ENCODE measurements around the gene HNRNPUL2.

DNA sequence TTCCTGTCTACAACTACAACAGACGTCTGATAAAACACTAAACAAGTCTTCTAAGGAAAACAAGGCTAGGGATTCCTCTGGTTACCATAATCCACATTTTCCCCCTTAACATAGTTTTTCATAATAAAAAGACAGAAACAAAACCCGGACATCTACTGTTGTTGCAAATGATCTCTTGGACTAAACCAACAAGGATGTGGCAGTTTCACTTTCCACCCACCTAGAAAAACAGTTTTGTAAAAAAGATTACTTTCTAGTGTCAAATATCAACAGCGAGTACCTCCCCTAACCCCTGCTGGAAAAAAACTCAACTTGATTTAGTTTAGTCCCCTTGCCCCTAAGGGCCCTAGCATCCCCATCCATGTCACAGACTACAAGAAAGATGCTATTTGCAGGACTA, 14.4 kb downstream of the HNRNPUL2 start:
- no peak for TF ChIP-seq POLR2A (IDR thresholded peaks at IDR 0.05; ENCODE audit: low read depth, low read length)
- TF ChIP-seq, protein P1, sequence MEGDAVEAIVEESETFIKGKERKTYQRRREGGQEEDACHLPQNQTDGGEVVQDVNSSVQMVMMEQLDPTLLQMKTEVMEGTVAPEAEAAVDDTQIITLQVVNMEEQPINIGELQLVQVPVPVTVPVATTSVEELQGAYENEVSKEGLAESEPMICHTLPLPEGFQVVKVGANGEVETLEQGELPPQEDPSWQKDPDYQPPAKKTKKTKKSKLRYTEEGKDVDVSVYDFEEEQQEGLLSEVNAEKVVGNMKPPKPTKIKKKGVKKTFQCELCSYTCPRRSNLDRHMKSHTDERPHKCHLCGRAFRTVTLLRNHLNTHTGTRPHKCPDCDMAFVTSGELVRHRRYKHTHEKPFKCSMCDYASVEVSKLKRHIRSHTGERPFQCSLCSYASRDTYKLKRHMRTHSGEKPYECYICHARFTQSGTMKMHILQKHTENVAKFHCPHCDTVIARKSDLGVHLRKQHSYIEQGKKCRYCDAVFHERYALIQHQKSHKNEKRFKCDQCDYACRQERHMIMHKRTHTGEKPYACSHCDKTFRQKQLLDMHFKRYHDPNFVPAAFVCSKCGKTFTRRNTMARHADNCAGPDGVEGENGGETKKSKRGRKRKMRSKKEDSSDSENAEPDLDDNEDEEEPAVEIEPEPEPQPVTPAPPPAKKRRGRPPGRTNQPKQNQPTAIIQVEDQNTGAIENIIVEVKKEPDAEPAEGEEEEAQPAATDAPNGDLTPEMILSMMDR (conservative IDR thresholded peaks at IDR 0.05; ENCODE audit: low read depth, low read length): no peak
- no peak for TF ChIP-seq RFX5 (IDR thresholded peaks at IDR 0.05; ENCODE audit: low read depth, low read length)
- no peak for TF ChIP-seq BHLHE40 (IDR thresholded peaks at IDR 0.05; ENCODE audit: low read depth, low read length)
- TF ChIP-seq, protein P2, sequence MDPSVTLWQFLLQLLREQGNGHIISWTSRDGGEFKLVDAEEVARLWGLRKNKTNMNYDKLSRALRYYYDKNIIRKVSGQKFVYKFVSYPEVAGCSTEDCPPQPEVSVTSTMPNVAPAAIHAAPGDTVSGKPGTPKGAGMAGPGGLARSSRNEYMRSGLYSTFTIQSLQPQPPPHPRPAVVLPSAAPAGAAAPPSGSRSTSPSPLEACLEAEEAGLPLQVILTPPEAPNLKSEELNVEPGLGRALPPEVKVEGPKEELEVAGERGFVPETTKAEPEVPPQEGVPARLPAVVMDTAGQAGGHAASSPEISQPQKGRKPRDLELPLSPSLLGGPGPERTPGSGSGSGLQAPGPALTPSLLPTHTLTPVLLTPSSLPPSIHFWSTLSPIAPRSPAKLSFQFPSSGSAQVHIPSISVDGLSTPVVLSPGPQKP (IDR thresholded peaks at IDR 0.05; ENCODE audit: borderline replicate concordance, low read depth, low read length): no peak
- TF ChIP-seq NFE2L2 (IDR thresholded peaks at IDR 0.05; ENCODE audit: low read depth, low read length): no peak
- no peak for TF ChIP-seq FOS (IDR thresholded peaks at IDR 0.05; ENCODE audit: low read depth, low read length)
- no peak for TF ChIP-seq RAD21 (IDR thresholded peaks at IDR 0.05; ENCODE audit: low read length)
- TF ChIP-seq MXI1 (IDR thresholded peaks at IDR 0.05; ENCODE audit: borderline replicate concordance, low read depth, low read length): no peak
- TF ChIP-seq SMC3 (IDR thresholded peaks at IDR 0.05; ENCODE audit: low read depth, low read length): no peak
- no peak for TF ChIP-seq CEBPB (IDR thresholded peaks at IDR 0.05; ENCODE audit: low read depth, low read length)
- TF ChIP-seq RCOR1 (IDR thresholded peaks at IDR 0.05; ENCODE audit: insufficient replicate concordance, low read length): no peak
- TF ChIP-seq MAFK (IDR thresholded peaks at IDR 0.05; ENCODE audit: low read depth, low read length): no peak

All from IMR-90 (cell line).